CD4-positive, CD25-positive, alpha-beta regulatory T cell (primary cell): Measurements from ENCODE around the gene PHYHIPL. TPM values are rescaled to one million over a fixed set of nuclear protein-coding genes. Genes with fewer than 3 reads are reported as not detected.

Source experiments
- ATAC-seq, 2 donors: fragments of 150-1000 bp; cut with Tn5 transposase; one replicate each; pipeline ENCODE4 v1.10.0; 2021; ENCODE audit warnings: low read depth in 2 of 2, moderate number of reproducible peaks in 2 of 2, moderate library complexity in 1 of 2
- DNase-seq, 3 donors: peaks; one replicate each; pipeline versions ENCODE4 v3.0.0 to v3.0.0-alpha.2; 2012 to 2022; ENCODE audit warnings: mixed read lengths in 1 of 3
- H3K27ac ChIP-seq: one replicate; pipeline ENCODE4 v1.7.0; 2013; ENCODE audit warnings: mild to moderate bottlenecking, low read length; ENCODE audit not compliant: insufficient read depth, poor library complexity, severe bottlenecking
- H3K27me3 ChIP-seq: one replicate; pipeline ENCODE4 v1.7.0; 2013; ENCODE audit warnings: low read length; ENCODE audit not compliant: control insufficient read depth, insufficient read depth
- H3K36me3 ChIP-seq: one replicate; pipeline ENCODE4 v1.7.0; 2013; ENCODE audit warnings: mild to moderate bottlenecking, low read length, moderate library complexity; ENCODE audit not compliant: control insufficient read depth, insufficient read depth
- H3K4me1 ChIP-seq: 2 replicates; pipeline ENCODE4 v1.7.0; 2013; ENCODE audit warnings: mild to moderate bottlenecking, low read length; ENCODE audit not compliant: insufficient read depth, control insufficient read depth, poor library complexity, severe bottlenecking
- H3K4me3 ChIP-seq: one replicate; pipeline ENCODE4 v1.7.0; 2013; ENCODE audit warnings: low read depth, mild to moderate bottlenecking, low read length, moderate library complexity
- H3K9me3 ChIP-seq, 2 experiments: 1 replicate in 1 of 2; 2 replicates in 1 of 2; pipeline ENCODE4 v1.7.0; 2013; ENCODE audit warnings: low read length in 2 of 2, mild to moderate bottlenecking in 1 of 2, moderate library complexity in 1 of 2; ENCODE audit not compliant: control insufficient read depth in 2 of 2
- H3K27ac Mint-ChIP-seq, 3 donors: one replicate each; pipeline ENCODE4 v1.8.0; 2020 to 2022; ENCODE audit warnings: mild to moderate bottlenecking in 3 of 3, mixed read lengths in 3 of 3, moderate library complexity in 2 of 3
- H3K27me3 Mint-ChIP-seq: one replicate; pipeline ENCODE4 v1.8.0; 2022; ENCODE audit warnings: mild to moderate bottlenecking, mixed read lengths
- H3K36me3 Mint-ChIP-seq: one replicate; pipeline ENCODE4 v1.8.0; 2020; ENCODE audit warnings: mixed read lengths
- H3K4me1 Mint-ChIP-seq, 4 donors: one replicate each; pipeline ENCODE4 v1.8.0; 2020 to 2022; ENCODE audit warnings: mixed read lengths in 4 of 4, mild to moderate bottlenecking in 1 of 4
- H3K4me3 Mint-ChIP-seq, 4 donors: one replicate each; pipeline ENCODE4 v1.8.0; 2020 to 2022; ENCODE audit warnings: mild to moderate bottlenecking in 4 of 4, mixed read lengths in 4 of 4, moderate library complexity in 3 of 4
- H3K9me3 Mint-ChIP-seq, 7 donors: one replicate each; pipeline ENCODE4 v1.8.0; 2020 to 2022; ENCODE audit warnings: mixed read lengths in 7 of 7, mild to moderate bottlenecking in 3 of 7, moderate library complexity in 2 of 7
- polyA plus RNA-seq, 4 donors: library from polyadenylated mRNA; unstranded; fragments of 300-500 nt; fragmentation: Illumina TruSeq; gene quantifications; one replicate each; pipeline ENCODE4 v1.2.3, GENCODE V29; 2021
- total RNA-seq: library from RNA; stranded (reverse); gene quantifications from one replicate; pipeline ENCODE4 v1.2.3, GENCODE V29; 2022

PHYHIPL gene
- total and polyA plus RNA-seq, 5 donors from 2014 or later: not detected

- H3K27me3 ChIP-seq: peaks cover 2% of the 10 kb centered on the region
- Mint-ChIP-seq H3K9me3 (peaks cover 0 to 6% (median 0%) of the 10 kb centered on the region in 7 donors), H3K4me1 (peaks cover 0 to 6% (median 0%) of the 10 kb centered on the region in 4 donors), H3K27ac (no peak overlapping the region), H3K4me3 (no peak overlapping the region), H3K36me3 (no peaks in the 10 kb centered on the region), H3K27me3 (peaks cover 17% of the 10 kb centered on the region)
- ATAC-seq (no peak), DNase-seq (no peak)
- H3K9me3 ChIP-seq: no peaks in the 10 kb centered on the region
- no peak overlapping the region for H3K4me3 ChIP-seq
- H3K36me3 ChIP-seq: no peaks in the 10 kb centered on the region
- H3K27ac ChIP-seq: no peak overlapping the region
- no peaks in the 10 kb centered on the region for H3K4me1 ChIP-seq
Observed at GRCh38 chr10:59175538-59176240, 754 bp upstream of the PHYHIPL start.

- no peaks in the 10 kb centered on the region for H3K36me3 Mint-ChIP-seq
- H3K4me1 Mint-ChIP-seq: peaks cover 0 to 6% (median 0%) of the 10 kb centered on the region in 4 donors
- H3K27me3 ChIP-seq: peaks cover 2% of the 10 kb centered on the region
- H3K27me3 Mint-ChIP-seq: peaks cover 17% of the 10 kb centered on the region
- no peaks in the 10 kb centered on the region for H3K4me1 ChIP-seq
- ATAC-seq: no peak
- no peaks in the 10 kb centered on the region for H3K9me3 ChIP-seq
- DNase-seq: no peak
- no peak overlapping the region for H3K4me3 Mint-ChIP-seq
- H3K36me3 ChIP-seq: no peaks in the 10 kb centered on the region
- no peak overlapping the region for H3K4me3 ChIP-seq
- H3K27ac ChIP-seq: no peak overlapping the region
- peaks cover 0 to 6% (median 0%) of the 10 kb centered on the region in 7 donors for H3K9me3 Mint-ChIP-seq
- H3K27ac Mint-ChIP-seq: no peak overlapping the region
Observed at GRCh38 chr10:59177031-59177797, 771 bp downstream of the PHYHIPL start.

- Mint-ChIP-seq H3K27me3 (peaks cover 17% of the 10 kb centered on the region), H3K36me3 (no peaks in the 10 kb centered on the region), H3K9me3 (peaks cover 0 to 6% (median 0%) of the 10 kb centered on the region in 7 donors), H3K4me3 (no peak overlapping the region), H3K4me1 (peaks cover 0 to 6% (median 0%) of the 10 kb centered on the region in 4 donors), H3K27ac (no peak overlapping the region)
- Histone ChIP-seq H3K4me1 (no peaks in the 10 kb centered on the region), H3K4me3 (no peak overlapping the region), H3K36me3 (no peaks in the 10 kb centered on the region), H3K9me3 (no peaks in the 10 kb centered on the region), H3K27me3 (peaks cover 2% of the 10 kb centered on the region), H3K27ac (no peak overlapping the region)
- DNase-seq: no peak
- no peak for ATAC-seq
Observed at GRCh38 chr10:59177836-59178235, 1.4 kb downstream of the PHYHIPL start.

GRCh38 chr10:59179068-59179467, 2.6 kb downstream of the PHYHIPL start:
- Mint-ChIP-seq H3K4me3 (no peak overlapping the region), H3K4me1 (peaks cover 0 to 6% (median 0%) of the 10 kb centered on the region in 4 donors), H3K27ac (no peak overlapping the region), H3K9me3 (peaks cover 0 to 6% (median 3%) of the 10 kb centered on the region in 7 donors), H3K27me3 (peaks cover 17% of the 10 kb centered on the region), H3K36me3 (no peaks in the 10 kb centered on the region)
- no peak for ATAC-seq
- H3K4me1 ChIP-seq: no peaks in the 10 kb centered on the region
- no peak overlapping the region for H3K4me3 ChIP-seq
- DNase-seq: no peak
- peaks cover 2% of the 10 kb centered on the region for H3K27me3 ChIP-seq
- no peaks in the 10 kb centered on the region for H3K9me3 ChIP-seq
- no peaks in the 10 kb centered on the region for H3K36me3 ChIP-seq
- no peak overlapping the region for H3K27ac ChIP-seq

- no peaks in the 10 kb centered on the region for H3K36me3 Mint-ChIP-seq
- ATAC-seq: no peak
Observed at GRCh38 chr10:59180689-59181270, 4.3 kb downstream of the PHYHIPL start.

GRCh38 chr10:59181668-59182067, 5.2 kb downstream of the PHYHIPL start:
- ATAC-seq: no peak
- H3K9me3 ChIP-seq: no peaks in the 10 kb centered on the region

More at GRCh38 chr10:59180689-59181270, 4.3 kb downstream of the PHYHIPL start:
- H3K4me1 ChIP-seq: no peaks in the 10 kb centered on the region
- peaks cover 10% of the 10 kb centered on the region for H3K27me3 Mint-ChIP-seq
- DNase-seq: no peak
- H3K9me3 ChIP-seq: no peaks in the 10 kb centered on the region
- peaks cover 0 to 6% (median 2%) of the 10 kb centered on the region in 7 donors for H3K9me3 Mint-ChIP-seq
- H3K4me3 Mint-ChIP-seq: no peak overlapping the region
- no peaks in the 10 kb centered on the region for H3K36me3 ChIP-seq
- H3K27ac ChIP-seq: no peak overlapping the region
- H3K27me3 ChIP-seq: peaks cover 2% of the 10 kb centered on the region
- H3K4me1 Mint-ChIP-seq: peaks cover 0 to 5% (median 0%) of the 10 kb centered on the region in 4 donors
- H3K27ac Mint-ChIP-seq: no peak overlapping the region
- no peak overlapping the region for H3K4me3 ChIP-seq

GRCh38 chr10:59190332-59190731, 13.9 kb downstream of the PHYHIPL start:
- H3K27me3 Mint-ChIP-seq: no peaks in the 10 kb centered on the region
- no peaks in the 10 kb centered on the region for H3K4me1 Mint-ChIP-seq
- no peaks in the 10 kb centered on the region for H3K9me3 ChIP-seq
- no peak for ATAC-seq
- H3K4me3 ChIP-seq: no peak overlapping the region
- no peak overlapping the region for H3K27ac Mint-ChIP-seq
- H3K4me1 ChIP-seq: no peaks in the 10 kb centered on the region
- H3K36me3 ChIP-seq: no peaks in the 10 kb centered on the region
- H3K9me3 Mint-ChIP-seq: peaks cover 0 to 6% (median 0%) of the 10 kb centered on the region in 7 donors
- H3K36me3 Mint-ChIP-seq: no peaks in the 10 kb centered on the region
- H3K27ac ChIP-seq: no peak overlapping the region
- no peak for DNase-seq
- H3K27me3 ChIP-seq: no peaks in the 10 kb centered on the region
- no peak overlapping the region for H3K4me3 Mint-ChIP-seq

More at GRCh38 chr10:59181668-59182067, 5.2 kb downstream of the PHYHIPL start:
- no peak overlapping the region for H3K4me3 ChIP-seq
- Mint-ChIP-seq H3K4me1 (peaks cover 0 to 2% (median 0%) of the 10 kb centered on the region in 4 donors), H3K27me3 (peaks cover 8% of the 10 kb centered on the region), H3K36me3 (no peaks in the 10 kb centered on the region), H3K27ac (no peak overlapping the region), H3K9me3 (peaks cover 0 to 6% (median 2%) of the 10 kb centered on the region in 7 donors), H3K4me3 (no peak overlapping the region)
- no peaks in the 10 kb centered on the region for H3K4me1 ChIP-seq
- H3K36me3 ChIP-seq: no peaks in the 10 kb centered on the region
- H3K27me3 ChIP-seq: peaks cover 2% of the 10 kb centered on the region
- no peak for DNase-seq
- no peak overlapping the region for H3K27ac ChIP-seq
